ENCODE measurements around the gene STAT3. TPM values are rescaled to one million over a fixed set of nuclear protein-coding genes. Genes with fewer than 3 reads are reported as not detected.

The STAT3 gene
- total RNA-seq, 3 donors from 2014 or later (not counting 1 experiment from before 2014, with no cell fraction given), result 190 to 246 (median 206) TPM

DNA sequence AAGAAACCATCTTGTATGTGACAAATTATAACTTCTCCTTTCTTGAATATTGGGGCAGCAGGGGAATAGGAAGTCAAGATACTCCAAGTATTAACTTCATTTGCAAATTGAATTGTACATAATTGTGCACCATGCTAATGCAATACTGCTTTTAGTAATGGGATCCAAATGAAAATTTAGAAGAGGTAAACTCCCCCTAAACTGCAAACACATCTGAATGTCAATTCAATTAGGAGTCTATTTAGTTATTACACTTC is 116.5 kb downstream of the STAT3 start:
- intact Hi-C loops (cut with micrococcal nuclease), result loop anchor here (2.0 to 10.0 kb wide), 2 partner anchors 15 to 47 kb away; no protein-coding TSS in a partner anchor
- Mint-ChIP-seq H3K36me3 (no peaks in the 10 kb centered on the region), H3K9me3 (no peaks in the 10 kb centered on the region), H3K4me3 (peak overlapping the region; percentile 59), H3K27me3 (ENCODE audit: low read depth in 2 of 2) (no peaks in the 10 kb centered on the region), H3K4me1 (peaks cover 50 to 52% of the 10 kb centered on the region in 2 donors), H3K27ac (peak overlapping the region; percentile 88 to 92)
- Histone ChIP-seq H3K9me3 (ENCODE audit: control insufficient read depth, insufficient read depth, low read length) (no peaks in the 10 kb centered on the region), H3K27ac (ENCODE audit: low read length) (peak overlapping the region; percentile 69), H3K36me3 (ENCODE audit: control insufficient read depth, insufficient read depth, low read length) (no peaks in the 10 kb centered on the region), H3K4me1 (ENCODE audit: control insufficient read depth, insufficient read depth, low read length) (peaks cover 10% of the 10 kb centered on the region), H3K4me3 (ENCODE audit: low read length) (no peak overlapping the region), H3K27me3 (ENCODE audit: control insufficient read depth, insufficient read depth, low read length) (no peaks in the 10 kb centered on the region)
- TF ChIP-seq CTCF (IDR thresholded peaks at IDR 0.05), result no peak
- peak in 1 of 2 donors; percentile 13 for DNase-seq
- no peak for ATAC-seq

DNA sequence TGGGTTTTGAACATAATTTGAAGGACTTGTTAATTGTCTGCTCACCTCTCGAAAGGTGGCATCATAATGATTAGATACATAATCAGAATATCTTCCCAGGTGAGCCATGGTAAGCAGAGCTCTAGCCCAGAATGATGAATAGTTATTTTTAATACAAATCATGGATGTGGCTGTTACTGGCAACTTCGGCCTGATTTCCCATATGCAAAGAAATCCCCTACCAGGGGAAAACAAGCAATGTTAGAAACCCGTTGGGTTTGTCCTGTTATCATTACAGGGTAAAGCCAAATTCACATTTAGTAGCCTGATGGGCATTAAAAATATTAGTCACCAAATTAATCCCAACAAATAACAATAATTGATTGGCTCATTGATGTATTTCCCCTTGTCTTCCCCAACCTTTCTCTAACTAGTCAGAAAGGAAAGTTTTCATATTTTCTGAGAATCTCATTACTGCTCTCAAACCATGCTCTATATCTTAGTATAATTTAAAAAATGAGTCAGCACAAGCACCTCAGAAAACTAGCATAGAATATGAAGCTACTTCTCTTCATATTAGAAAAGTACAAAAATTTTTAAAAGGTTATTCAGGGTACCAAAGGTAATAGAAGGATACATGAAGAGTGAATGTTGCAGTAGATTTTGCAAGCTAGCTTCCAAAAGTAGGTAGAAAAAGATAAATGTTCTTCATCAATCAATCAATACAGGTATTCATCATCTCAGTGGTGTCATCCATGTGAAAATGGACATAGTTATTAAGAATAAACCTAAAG is 117.0 kb downstream of the STAT3 start:
- no peaks in the 10 kb centered on the region for H3K36me3 Mint-ChIP-seq
- H3K4me1 Mint-ChIP-seq, result peaks cover 50 to 52% of the 10 kb centered on the region in 2 donors
- Histone ChIP-seq H3K4me3 (ENCODE audit: low read length) (no peak overlapping the region), H3K4me1 (ENCODE audit: control insufficient read depth, insufficient read depth, low read length) (peaks cover 12% of the 10 kb centered on the region), H3K27me3 (ENCODE audit: control insufficient read depth, insufficient read depth, low read length) (no peaks in the 10 kb centered on the region), H3K27ac (ENCODE audit: low read length) (peak overlapping the region; percentile 69), H3K36me3 (ENCODE audit: control insufficient read depth, insufficient read depth, low read length) (no peaks in the 10 kb centered on the region), H3K9me3 (ENCODE audit: control insufficient read depth, insufficient read depth, low read length) (no peaks in the 10 kb centered on the region)
- H3K27me3 Mint-ChIP-seq (ENCODE audit: low read depth in 2 of 2), result no peaks in the 10 kb centered on the region
- 80% methylated on average over 3 of the region's 3 CpGs for WGBS (ENCODE audit: insufficient coverage)
- intact Hi-C loops (cut with micrococcal nuclease), result loop anchor here (10.0 kb wide), 1 partner anchor 46 kb away; no protein-coding TSS in a partner anchor
- H3K4me3 Mint-ChIP-seq, result peak overlapping the region; percentile 59
- ATAC-seq (no peak), DNase-seq (peak in 1 of 2 donors; percentile 38)
- no peak for TF ChIP-seq CTCF (IDR thresholded peaks at IDR 0.05)
- H3K9me3 Mint-ChIP-seq, result no peaks in the 10 kb centered on the region
- H3K27ac Mint-ChIP-seq, result peak overlapping the region; percentile 88 to 92

DNA sequence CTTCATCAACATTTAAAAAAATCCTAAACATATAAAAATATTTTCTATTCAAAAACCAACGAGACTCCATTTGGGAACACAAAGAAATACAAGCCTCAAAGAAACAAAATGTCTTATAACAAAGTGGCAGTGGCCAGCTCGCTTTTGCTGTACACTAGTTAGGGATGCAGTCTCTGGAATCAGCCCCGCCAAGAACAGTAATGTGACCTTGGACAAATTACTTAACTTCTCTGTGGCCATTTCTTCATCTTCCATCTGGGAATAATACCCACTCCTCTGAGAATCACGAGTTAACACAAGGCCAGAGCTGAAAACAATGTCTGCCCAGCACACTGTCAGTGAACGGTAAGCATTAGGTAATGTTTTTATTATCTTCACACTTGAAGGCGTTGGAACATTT is 117.6 kb downstream of the STAT3 start:
- TF ChIP-seq CTCF (IDR thresholded peaks at IDR 0.05), result no peak
- Mint-ChIP-seq H3K27ac (peak overlapping the region; percentile 88 to 92), H3K27me3 (ENCODE audit: low read depth in 2 of 2) (no peaks in the 10 kb centered on the region), H3K4me1 (peaks cover 48 to 50% of the 10 kb centered on the region in 2 donors), H3K9me3 (no peaks in the 10 kb centered on the region), H3K36me3 (no peaks in the 10 kb centered on the region), H3K4me3 (no peak overlapping the region)
- DNase-seq (peak in 1 of 2 donors; percentile 36), ATAC-seq (no peak)
- intact Hi-C loops (cut with micrococcal nuclease), result loop anchor here (10.0 kb wide), 1 partner anchor 46 kb away; no protein-coding TSS in a partner anchor
- Histone ChIP-seq H3K27me3 (ENCODE audit: control insufficient read depth, insufficient read depth, low read length) (no peaks in the 10 kb centered on the region), H3K4me3 (ENCODE audit: low read length) (no peak overlapping the region), H3K36me3 (ENCODE audit: control insufficient read depth, insufficient read depth, low read length) (no peaks in the 10 kb centered on the region), H3K27ac (ENCODE audit: low read length) (no peak overlapping the region), H3K4me1 (ENCODE audit: control insufficient read depth, insufficient read depth, low read length) (peaks cover 12% of the 10 kb centered on the region), H3K9me3 (ENCODE audit: control insufficient read depth, insufficient read depth, low read length) (no peaks in the 10 kb centered on the region)
- WGBS (ENCODE audit: insufficient coverage), result 77% methylated on average over 6 of the region's 6 CpGs

GRCh38 chr17:42270170-42270535 is 118.1 kb downstream of the STAT3 start:
- Histone ChIP-seq H3K36me3 (ENCODE audit: control insufficient read depth, insufficient read depth, low read length) (no peaks in the 10 kb centered on the region), H3K4me1 (ENCODE audit: control insufficient read depth, insufficient read depth, low read length) (peaks cover 8% of the 10 kb centered on the region), H3K27ac (ENCODE audit: low read length) (no peak overlapping the region), H3K4me3 (ENCODE audit: low read length) (no peak overlapping the region), H3K27me3 (ENCODE audit: control insufficient read depth, insufficient read depth, low read length) (no peaks in the 10 kb centered on the region), H3K9me3 (ENCODE audit: control insufficient read depth, insufficient read depth, low read length) (no peaks in the 10 kb centered on the region)
- no peak overlapping the region for H3K4me3 Mint-ChIP-seq
- H3K4me1 Mint-ChIP-seq, result peaks cover 44 to 46% of the 10 kb centered on the region in 2 donors
- no peaks in the 10 kb centered on the region for H3K36me3 Mint-ChIP-seq
- DNase-seq (no peak), ATAC-seq (no peak)
- peak overlapping the region in 1 of 2 donors; percentile 88 for H3K27ac Mint-ChIP-seq
- no CpG with 5 or more reads among the region's 4 CpGs for WGBS (ENCODE audit: insufficient coverage)
- H3K27me3 Mint-ChIP-seq (ENCODE audit: low read depth in 2 of 2), result no peaks in the 10 kb centered on the region
- no peak for TF ChIP-seq CTCF (IDR thresholded peaks at IDR 0.05)
- no peaks in the 10 kb centered on the region for H3K9me3 Mint-ChIP-seq
- intact Hi-C loops (cut with micrococcal nuclease), result loop anchor here (10.0 kb wide), 1 partner anchor 45 kb away; no protein-coding TSS in a partner anchor
